Activated CD4-positive, CD25-positive, alpha-beta regulatory T cell treated with anti-CD3 and anti-CD28 coated beads, Interleukin-2, amount 50 U/mL, for 16 hours (primary cell): Measurements from ENCODE around the gene PCSK7.
"Not testable (repeated sequence)": the region's sequence is repeated elsewhere in the genome, so short reads cannot be mapped to it uniquely, and the experiment has no call there.

ENCODE experiments used
- DNase-seq: peaks from one replicate; pipeline ENCODE4 v3.0.0-alpha.2; 2020; ENCODE audit warnings: low read depth, low spot score

Gene PCSK7

DNA sequence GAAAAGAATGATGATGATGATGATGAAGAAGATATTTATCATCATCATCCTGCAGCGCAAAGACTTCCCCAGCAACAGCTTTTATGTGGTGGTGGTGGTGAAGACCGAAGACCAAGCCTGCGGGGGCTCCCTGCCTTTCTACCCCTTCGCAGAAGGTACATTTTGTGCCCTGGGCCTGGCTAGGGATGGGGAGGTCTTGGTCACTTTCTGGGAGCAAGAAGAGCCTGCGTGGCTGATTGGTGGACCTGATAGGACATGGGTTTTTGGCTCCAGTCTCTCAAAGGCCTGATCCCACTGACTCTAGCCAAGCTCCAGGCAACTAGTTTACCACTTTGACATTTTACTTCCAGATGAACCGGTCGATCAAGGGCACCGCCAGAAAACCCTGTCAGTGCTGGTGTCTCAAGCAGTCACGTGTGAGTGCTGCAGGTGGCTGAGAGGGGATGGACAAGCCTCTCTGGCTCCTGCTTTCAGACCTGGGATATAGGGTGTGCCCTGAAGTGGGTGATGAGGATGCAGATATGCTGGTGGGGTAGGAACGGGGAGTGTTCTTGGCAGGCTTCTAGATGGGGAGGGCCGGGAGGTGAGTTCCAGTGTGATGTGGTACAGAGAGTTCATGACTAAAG lies 48.0 kb downstream of the PCSK7 start:
- DNase-seq: no peak

DNA sequence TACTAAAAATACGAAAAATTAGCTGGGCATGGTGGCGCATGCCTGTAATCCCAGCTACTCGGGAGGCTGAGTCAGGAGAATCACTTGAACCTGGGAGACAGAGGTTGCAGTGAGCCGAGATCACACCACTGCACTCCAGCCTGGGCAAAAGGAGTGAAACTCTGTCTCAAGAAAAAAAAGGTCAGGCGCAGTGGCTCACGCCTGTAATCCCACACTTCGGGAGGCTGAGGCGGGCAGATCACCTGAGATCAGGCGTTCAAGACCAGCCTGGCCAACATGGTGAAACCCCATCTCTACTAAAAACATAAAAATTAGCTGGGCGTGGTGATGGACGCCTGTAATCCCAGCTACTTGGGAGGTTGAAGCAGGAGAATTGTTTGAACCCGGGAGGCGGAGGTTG lies 48.7 kb downstream of the PCSK7 start:
- not testable (repeated sequence) for DNase-seq

DNA sequence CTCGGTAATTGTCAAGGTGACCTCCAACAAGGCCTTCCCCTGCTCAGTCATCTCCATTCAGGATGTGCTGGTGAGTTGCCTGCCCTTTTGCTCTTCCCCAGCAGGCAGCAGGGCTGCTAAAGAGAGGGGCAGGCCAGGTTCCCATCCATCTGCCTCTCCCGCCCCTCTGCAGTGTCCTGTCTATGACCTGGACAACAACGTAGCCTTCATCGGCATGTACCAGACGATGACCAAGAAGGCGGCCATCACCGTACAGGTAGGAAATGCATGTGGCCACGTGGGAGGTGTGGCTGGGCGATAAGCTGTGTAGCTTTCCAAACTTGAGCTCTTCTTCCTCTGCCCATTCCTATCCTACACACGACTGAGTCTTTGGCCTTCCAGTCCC lies 49.3 kb downstream of the PCSK7 start:
- no peak for DNase-seq

DNA sequence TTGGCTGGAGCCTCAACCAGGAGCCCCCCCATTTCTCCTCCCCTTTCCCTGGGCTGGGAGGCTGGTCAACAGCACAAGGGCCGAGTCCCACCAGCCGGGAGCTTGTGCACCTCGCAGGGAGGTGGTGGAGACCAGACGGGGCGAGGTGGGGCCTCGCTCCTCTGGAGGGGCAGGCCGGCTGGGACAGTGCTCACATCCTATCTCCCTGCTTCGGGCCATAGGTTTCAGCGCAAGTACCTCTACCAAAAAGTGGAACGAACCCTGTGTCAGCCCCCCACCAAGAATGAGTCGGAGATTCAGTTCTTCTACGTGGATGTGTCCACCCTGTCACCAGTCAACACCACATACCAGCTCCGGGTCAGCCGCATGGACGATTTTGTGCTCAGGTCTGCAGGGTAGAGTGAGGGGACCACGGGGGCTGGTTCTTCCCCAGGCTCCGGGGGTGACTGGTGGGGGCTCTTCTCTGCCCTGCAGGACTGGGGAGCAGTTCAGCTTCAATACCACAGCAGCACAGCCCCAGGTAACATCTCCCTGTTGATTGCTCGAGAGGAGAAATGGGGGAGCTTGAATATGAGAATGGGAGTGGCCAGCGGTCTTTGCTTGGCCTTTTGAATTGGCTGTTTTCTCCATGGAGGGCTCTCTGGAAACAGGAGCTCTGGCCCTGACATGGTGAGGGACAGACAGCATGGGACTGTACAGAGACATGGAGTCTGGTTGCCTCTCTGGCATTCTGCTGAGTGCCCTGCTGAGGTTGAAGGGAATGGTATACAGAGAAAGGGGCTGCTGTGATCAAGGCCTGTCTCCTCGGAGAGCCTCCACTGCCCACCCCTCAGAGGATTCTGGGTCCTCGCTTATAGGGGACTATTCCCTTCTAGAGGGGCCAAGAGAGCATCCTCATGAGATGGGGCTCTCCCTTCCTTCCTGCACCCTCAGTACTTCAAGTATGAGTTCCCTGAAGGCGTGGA lies 50.0 kb downstream of the PCSK7 start:
- no peak for DNase-seq

DNA sequence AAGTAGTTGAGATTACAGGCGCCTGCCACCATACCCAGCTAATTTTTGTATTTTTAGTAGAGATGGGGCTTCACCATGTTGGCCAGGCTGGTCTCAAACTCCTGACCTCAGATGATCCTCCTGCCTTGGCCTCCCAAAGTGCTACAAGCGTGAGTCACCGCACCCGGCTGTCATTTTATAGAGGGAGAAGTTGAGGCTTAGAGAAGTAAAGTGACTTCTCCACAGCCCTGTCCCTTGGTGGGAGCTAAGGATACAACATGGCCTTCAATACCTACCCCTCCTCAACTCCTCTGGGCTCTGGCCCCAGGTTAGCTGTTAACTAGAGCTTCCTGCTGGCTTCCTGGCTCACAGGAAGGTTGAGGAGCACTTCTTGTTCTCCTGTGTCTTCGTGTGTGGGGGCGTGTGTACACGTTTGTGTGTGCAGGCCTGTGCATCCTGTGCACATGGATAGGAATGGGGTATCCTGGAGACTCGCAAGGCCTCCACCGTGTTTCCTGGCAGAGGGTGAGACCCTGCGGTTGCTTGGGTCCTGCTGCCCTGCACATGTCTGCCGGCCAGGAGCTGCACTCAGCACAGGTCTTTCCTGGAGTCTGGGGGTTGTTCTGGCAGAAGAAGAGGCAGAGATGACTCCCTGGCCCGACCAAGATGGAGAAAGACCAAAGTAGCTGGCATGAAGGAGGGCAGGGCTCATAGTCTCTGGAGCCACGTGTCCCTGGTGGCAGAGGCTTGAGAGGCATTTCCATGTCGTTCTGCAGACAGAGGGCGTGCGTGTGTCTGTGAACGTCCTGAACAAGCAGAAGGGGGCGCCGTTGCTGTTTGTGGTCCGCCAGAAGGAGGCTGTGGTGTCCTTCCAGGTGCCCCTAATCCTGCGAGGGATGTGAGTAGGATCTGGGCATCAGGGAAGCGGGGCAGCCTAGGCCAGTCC lies 51.0 kb downstream of the PCSK7 start:
- peak; percentile 28 for DNase-seq

DNA sequence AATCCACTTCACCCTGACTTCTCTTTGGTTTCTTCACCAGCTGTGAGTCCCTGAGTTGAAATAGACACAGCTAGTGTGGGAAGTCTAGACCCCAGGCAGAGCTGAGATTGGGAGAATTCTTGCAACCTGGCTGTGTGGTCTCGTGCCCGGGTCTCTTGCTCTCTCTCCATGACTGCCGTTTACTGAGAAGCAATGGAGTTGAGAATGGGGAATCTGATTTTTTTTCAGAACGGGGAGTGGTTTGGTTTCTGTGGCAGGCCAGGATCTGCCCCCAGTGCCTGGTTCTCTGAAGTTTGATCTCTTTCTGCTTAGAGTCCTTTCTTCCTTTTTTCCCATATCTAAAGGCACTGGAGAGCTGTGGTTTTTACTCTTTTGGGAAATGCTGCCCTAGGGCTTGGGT lies 51.9 kb downstream of the PCSK7 start:
- no peak for DNase-seq

DNA sequence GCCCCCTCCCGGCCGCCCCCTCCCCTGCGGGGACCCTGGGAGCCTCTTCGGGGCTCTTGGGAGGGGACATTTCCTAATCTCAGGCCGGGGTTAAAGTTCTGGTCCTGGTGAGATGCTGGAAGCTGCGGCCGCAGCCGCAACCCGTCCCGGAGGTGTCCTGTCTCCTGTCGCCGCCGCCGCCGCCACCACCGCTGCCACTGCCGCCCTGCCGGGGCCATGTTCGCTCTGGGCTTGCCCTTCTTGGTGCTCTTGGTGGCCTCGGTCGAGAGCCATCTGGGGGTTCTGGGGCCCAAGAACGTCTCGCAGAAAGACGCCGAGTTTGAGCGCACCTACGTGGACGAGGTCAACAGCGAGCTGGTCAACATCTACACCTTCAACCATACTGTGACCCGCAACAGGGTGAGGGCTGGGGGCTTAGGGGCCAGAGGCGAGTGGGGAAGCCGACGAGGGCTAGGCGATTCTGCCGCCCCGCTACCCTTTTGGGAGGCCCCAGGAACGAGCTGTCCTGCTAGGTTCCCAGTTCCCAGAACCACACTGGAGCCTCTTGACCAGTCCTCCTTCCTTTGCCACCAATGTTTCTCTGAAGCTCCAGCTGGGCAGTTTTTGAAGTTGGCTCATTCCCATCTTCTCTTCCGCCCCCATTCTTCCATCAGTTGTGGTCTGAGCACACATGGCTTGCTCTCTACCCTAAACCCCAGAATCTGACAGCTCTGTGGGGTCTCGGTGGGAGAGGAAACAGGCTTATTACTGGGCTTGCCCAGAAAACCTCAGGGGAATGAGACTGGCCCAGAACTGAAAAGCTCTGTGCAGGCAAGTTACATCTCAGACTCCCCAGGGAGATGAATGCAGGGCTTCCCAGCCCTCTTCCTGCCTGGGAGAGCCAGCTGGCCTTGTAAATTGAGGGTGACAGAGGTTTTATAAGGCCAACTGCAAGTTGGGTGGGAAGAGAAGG lies 52.5 kb downstream of the PCSK7 start:
- no peak for DNase-seq

DNA sequence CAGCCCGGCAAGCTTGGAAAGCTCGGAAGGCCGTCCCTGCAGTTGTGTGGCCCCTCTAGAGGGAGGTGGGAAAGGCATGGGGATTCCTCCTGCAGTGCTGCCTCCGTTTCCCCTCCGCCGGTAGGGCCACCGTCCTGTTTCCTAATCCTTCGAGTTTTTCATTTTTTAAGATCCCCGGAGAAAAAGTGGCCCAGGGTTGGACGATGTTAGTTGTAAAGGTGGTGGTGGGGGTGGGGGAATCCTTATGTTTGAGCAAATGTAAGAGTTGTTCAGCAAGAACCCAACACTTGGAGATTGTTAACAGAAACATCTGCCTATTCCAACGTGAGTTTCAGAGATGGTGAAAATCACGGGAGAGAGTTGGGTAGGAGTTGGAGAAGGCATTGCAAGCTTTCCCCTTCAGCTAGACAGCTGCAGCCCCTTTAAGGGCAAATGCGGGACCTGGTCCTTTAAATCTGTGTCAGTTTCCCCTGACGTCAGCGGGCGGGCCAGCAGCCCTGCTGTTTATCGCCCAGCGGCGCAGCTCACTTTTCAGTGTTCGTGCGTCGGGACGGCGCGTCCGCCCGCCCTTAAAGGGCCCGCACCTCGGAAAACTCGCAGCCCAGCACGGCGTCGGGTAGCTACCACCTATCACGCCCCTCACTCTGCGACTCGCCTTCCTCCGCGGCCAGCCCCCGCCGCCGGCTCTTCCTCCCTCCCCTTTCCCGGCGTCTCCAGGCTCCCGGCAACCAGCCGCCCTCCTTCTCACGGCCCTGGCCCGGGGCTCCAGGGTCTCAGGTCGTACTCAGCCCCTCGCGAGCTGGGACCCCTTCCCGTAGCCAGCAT lies 53.5 kb downstream of the PCSK7 start, which contains the start of gene SIDT2:
SIDT2 (plus strand) TSS at position 534 of the 825 bp plus-strand sequence. CDS start 521 bp downstream, outside the sequence.
- DNase-seq: peak; percentile 78

DNA sequence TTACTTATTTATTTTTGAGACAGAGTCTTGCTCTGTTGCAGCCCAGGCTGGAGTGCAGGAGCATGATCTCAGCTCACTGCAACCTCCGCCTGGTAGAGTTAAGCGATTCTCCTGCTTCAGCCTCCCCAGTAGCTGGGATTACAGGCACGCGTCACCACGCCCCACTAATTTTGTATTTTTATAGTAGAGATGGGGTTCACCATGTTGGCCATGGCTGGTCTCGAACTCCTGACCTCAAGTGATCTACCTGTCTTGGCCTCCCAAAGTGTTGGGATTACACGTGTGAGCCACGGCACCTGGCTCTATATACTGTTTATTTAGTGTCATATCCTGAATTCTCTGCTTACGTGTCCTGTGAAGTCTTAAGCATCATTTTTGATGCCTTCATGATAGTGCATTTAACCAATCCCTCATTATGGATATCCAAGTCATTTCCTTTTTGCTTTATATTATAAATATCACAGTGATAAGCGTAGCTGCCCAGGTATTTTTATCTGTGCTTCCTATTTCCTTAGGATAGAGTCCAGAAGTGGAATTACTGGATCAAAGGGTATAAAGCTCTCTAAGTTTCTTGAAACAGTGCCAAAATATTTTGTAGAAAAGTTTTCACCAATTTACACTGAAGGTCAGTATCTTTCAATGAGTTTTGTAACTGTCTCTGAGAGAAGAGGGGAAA lies 54.2 kb downstream of the PCSK7 start:
- no peak for DNase-seq

DNA sequence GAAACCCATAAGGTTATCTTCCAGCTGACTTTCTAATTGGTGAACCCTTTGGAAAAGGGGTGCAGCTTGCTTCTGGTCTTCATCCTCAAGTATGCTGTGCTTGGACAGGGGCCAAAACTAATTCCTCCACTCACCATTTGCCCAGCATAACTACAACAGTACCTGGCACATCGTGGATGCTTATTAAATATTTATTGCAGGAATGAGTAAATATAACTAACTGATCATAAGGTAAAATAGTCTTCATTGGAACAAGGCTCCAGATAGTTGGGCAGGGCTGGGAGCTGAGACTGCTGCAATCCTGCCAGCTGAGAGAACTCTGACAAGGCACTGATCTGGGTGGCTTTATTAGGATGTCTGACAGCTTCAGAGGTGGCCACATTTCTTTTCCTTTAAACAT lies 55.7 kb downstream of the PCSK7 start:
- no peak for DNase-seq

DNA sequence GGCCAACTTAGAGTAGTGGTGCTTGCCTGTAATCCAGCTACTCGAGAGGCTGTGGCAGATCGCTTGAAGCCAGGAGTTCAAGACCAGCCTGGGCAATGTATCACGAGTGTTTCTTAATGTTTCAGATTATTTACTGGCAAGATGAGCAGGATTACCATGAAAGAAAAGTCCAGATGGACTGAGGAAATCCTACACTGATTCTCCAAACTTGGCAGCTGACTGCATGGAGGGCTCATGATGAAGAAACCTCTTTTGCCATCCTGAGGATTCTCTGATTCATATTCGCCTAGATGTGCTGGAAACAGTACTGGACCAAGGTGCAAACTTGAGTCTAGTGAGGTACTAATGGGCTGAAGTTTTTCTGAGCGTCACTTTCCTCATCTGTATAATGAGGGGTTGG lies 56.1 kb downstream of the PCSK7 start:
- no peak for DNase-seq

DNA sequence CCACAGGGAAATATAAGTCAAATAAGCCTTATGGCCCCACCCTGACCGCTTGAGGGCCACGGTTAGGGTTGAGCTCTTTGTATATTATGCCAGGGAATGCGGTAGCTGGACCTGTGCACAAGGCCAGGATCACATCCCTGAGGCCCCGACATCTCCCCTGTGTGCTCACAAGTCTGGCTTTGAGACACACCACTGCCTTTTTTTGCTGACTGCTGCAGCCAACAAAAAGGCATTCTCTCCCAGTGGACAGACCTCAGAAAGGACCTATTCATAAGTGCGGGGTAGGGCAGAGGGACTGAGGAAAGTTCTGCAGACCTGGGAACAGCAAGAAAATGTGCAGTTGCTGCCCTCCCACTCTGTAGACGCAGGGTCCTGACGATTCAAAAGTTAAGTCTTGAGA lies 56.8 kb downstream of the PCSK7 start:
- DNase-seq: no peak

DNA sequence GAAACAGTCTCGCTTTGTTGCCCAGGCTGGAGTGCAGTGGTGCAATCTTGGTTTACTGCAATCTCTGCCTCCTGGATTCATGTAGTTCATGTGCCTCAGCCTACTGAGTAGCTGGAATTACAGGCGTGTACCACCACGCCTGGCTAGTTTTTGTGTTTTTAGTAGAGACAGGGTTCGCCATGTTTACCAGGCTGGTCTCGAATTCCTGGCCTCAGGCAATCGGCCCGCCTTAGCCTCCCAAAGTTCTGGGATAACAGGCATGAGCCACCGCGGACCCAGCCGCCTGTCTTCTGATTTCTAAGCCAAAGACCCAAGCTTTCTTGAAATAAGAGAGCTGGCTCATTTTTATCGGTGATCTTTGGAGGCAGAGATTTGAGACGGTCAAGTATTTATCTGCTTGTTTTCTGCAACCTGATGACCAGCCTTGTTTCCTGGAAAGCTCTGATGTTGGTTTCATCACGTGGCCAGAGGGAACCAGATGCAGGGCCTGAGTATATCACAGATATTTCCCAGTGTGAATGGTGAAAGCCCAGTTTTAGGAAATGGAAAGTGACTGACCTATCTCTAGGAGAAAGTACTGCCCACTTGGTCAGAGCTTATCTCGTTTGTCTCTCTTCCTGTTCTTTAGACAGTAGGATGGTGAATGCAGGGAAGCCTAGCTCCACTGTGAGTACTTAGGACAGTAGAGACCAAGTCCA lies 59.0 kb downstream of the PCSK7 start:
- DNase-seq: no peak

DNA sequence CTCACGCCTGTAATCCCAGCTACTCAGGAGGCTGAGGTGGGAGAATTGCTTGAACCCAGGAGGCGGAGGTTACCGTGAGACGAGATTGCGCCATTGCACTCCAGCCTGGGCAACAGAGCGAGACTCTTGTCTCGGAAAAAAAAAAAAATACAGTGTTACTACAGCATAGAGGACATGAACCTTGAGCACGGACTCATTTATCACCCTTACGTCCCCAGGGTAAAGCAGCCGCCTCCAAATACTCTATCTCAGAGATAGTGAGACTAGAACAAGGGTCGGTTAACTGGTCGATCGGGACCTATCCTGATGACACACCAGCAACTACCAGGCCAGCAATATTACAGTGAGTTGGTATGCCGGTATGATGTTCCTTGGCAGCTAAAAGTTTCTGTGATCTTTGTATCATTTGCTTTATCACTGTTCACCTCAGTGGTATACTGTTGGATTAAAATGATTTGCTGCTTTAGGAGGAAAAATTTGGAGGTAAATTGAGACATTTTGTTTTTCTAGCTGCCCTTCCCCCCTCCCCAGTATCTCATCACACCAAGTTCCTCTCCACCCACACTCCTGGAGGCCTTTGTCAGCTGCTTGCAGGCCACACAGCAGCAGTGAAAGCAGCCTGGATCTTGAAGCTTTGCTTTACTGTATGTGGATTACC lies 60.3 kb downstream of the PCSK7 start:
- DNase-seq: no peak

DNA sequence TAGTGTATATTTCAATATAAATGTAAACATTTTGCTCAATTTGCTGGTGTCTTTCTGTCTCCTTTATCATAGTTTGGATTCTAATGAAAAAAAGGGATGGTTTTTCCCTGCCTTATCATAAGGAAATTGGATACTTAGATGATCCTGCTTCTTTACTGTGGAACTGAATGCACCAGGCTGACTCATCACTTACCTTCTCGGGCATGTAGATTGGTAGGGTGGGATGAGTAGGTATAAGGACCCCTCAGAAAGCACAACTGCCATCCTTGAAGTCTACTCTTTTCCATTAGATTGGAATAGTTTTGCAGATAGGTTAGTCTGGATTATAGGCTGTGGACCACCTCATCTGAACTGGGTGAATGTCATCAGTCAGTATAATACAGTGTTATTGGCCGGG lies 60.9 kb downstream of the PCSK7 start:
- DNase-seq: no peak

DNA sequence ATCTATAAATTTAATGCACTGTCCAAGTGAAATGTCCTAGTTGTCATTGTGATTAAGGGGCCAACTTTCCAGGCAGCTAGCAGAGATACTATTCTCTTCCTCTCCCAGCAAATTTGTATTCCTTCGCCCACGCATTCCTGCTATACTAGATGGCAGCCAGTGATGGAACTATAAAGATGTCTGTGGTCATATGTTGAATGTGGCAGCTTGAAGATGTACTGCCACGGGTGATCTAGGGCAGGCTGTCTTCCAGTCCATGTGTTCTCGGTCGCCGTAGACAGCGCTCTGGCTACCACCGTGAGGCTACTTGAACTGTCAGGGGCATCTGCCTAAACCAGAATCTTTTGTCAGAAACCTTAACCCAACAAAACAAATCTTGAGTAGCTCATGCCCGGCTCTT lies 61.7 kb downstream of the PCSK7 start:
- no peak for DNase-seq

DNA sequence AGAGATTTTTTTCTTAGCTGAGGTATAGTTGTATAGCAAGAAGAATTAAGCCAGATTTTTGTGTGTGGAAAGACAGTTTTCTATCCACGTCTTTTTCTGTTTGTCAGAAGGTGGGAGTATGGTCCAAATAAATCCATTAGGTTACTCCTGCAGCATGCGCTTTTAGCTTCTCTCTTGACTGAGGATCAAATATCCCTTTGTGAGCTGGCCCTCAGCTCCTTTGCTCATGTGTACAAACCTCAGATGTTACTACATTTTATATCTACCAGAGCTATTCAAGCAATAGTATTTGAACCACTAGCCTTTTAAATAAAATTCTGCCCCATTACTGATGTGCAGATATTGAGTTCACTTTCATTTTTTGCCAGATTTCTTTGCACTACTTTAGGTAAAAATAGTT lies 62.1 kb downstream of the PCSK7 start:
- no peak for DNase-seq

DNA sequence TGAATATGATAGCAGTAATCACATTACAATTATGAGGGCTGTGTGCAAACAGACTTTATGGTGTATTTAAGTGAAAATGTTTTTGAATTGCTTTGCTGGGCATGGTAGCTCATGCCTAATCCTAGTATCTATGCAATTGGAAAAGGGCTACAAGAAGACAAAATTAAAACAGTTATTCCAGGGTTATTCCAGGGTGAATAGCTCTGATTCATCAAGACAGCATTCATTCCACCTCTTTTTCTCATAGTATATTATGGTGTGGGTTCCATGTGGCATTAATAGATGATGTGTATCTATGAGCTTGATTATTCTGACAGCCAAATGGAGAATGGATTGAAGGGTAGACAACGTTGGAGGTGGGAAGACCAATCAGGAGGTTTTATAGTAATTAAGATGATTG lies 65.4 kb downstream of the PCSK7 start:
- no peak for DNase-seq
